H1 (cell line): ENCODE measurements around the gene RNF4. TPM values are rescaled to one million over a fixed set of nuclear protein-coding genes. Genes with fewer than 3 reads are reported as not detected.

Experiments
- SIN3A ChIP-seq, 2 experiments: IDR thresholded peaks in 1 of 2; conservative IDR thresholded peaks in 1 of 2; 2 replicates each; pipeline ENCODE4 v1.6.1; 2011 to 2012; ENCODE audit warnings: low read length in 2 of 2, improper control_type of control experiment in 1 of 2, low read depth in 1 of 2, mild to moderate bottlenecking in 1 of 2
- polyA plus RNA-seq, 7 experiments: library from polyadenylated mRNA; depleted of rRNA in 3 of 7; stranded (reverse) in 5 of 7; unstranded in 2 of 7; fragments of >200 nt in 5 of 7; fragments of 200-250 nt in 2 of 7; gene quantifications; 1 replicate in 5 of 7; 2 replicates in 1 of 7; 4 replicates in 1 of 7; pipeline versions ENCODE4 v1.2.1 to v1.2.3, GENCODE V29; 2011 to 2013; ENCODE audit warnings: missing spikeins in 2 of 7, mixed read lengths in 2 of 7
- total RNA-seq: library from RNA; stranded (reverse); fragmentation: NEBNext Ultra II Directional; extraction: Animal tissue kit (Norgen Biotek cat#: 25700); gene quantifications from 2 replicates; pipeline ENCODE4 v1.2.1, GENCODE V29; 2021
- TF ChIP-seq, protein P1 (sequence below): fragments of 300-600 bp; sonication (generic); IDR thresholded peaks from 2 replicates; pipeline ENCODE4 v1.7.1; 2012; ENCODE audit warnings: low read length, moderate library complexity, mild to moderate bottlenecking, inconsistent platforms; ENCODE audit not compliant: insufficient replicate concordance

The RNF4 gene
- total and polyA plus RNA-seq, 2 of the 8 experiments (the other 6 are each of a cell fraction or from before 2014, with no cell fraction given) = 68.2 to 78.9 TPM

DNA sequence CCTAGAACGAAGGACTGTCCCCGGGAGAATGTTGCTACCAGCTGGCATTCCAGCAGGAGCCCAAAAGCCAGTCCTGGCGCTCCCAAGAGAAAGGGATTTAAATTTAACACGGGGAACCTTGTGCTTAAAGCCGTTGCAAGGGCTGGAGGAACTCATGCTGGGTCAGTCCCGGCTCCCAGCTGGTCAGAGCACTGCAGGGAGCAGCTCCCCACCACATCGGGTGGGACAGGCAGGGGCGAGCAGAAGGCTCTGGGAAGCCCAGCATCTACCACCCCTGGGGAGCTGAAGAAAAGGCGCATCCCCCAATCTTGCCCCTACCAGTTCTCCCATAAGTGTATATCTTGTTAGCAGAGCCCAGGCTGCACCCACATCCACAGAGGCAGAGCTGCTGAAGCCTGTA, 34.5 kb upstream of the RNF4 start (continued):
- TF ChIP-seq, protein P1, sequence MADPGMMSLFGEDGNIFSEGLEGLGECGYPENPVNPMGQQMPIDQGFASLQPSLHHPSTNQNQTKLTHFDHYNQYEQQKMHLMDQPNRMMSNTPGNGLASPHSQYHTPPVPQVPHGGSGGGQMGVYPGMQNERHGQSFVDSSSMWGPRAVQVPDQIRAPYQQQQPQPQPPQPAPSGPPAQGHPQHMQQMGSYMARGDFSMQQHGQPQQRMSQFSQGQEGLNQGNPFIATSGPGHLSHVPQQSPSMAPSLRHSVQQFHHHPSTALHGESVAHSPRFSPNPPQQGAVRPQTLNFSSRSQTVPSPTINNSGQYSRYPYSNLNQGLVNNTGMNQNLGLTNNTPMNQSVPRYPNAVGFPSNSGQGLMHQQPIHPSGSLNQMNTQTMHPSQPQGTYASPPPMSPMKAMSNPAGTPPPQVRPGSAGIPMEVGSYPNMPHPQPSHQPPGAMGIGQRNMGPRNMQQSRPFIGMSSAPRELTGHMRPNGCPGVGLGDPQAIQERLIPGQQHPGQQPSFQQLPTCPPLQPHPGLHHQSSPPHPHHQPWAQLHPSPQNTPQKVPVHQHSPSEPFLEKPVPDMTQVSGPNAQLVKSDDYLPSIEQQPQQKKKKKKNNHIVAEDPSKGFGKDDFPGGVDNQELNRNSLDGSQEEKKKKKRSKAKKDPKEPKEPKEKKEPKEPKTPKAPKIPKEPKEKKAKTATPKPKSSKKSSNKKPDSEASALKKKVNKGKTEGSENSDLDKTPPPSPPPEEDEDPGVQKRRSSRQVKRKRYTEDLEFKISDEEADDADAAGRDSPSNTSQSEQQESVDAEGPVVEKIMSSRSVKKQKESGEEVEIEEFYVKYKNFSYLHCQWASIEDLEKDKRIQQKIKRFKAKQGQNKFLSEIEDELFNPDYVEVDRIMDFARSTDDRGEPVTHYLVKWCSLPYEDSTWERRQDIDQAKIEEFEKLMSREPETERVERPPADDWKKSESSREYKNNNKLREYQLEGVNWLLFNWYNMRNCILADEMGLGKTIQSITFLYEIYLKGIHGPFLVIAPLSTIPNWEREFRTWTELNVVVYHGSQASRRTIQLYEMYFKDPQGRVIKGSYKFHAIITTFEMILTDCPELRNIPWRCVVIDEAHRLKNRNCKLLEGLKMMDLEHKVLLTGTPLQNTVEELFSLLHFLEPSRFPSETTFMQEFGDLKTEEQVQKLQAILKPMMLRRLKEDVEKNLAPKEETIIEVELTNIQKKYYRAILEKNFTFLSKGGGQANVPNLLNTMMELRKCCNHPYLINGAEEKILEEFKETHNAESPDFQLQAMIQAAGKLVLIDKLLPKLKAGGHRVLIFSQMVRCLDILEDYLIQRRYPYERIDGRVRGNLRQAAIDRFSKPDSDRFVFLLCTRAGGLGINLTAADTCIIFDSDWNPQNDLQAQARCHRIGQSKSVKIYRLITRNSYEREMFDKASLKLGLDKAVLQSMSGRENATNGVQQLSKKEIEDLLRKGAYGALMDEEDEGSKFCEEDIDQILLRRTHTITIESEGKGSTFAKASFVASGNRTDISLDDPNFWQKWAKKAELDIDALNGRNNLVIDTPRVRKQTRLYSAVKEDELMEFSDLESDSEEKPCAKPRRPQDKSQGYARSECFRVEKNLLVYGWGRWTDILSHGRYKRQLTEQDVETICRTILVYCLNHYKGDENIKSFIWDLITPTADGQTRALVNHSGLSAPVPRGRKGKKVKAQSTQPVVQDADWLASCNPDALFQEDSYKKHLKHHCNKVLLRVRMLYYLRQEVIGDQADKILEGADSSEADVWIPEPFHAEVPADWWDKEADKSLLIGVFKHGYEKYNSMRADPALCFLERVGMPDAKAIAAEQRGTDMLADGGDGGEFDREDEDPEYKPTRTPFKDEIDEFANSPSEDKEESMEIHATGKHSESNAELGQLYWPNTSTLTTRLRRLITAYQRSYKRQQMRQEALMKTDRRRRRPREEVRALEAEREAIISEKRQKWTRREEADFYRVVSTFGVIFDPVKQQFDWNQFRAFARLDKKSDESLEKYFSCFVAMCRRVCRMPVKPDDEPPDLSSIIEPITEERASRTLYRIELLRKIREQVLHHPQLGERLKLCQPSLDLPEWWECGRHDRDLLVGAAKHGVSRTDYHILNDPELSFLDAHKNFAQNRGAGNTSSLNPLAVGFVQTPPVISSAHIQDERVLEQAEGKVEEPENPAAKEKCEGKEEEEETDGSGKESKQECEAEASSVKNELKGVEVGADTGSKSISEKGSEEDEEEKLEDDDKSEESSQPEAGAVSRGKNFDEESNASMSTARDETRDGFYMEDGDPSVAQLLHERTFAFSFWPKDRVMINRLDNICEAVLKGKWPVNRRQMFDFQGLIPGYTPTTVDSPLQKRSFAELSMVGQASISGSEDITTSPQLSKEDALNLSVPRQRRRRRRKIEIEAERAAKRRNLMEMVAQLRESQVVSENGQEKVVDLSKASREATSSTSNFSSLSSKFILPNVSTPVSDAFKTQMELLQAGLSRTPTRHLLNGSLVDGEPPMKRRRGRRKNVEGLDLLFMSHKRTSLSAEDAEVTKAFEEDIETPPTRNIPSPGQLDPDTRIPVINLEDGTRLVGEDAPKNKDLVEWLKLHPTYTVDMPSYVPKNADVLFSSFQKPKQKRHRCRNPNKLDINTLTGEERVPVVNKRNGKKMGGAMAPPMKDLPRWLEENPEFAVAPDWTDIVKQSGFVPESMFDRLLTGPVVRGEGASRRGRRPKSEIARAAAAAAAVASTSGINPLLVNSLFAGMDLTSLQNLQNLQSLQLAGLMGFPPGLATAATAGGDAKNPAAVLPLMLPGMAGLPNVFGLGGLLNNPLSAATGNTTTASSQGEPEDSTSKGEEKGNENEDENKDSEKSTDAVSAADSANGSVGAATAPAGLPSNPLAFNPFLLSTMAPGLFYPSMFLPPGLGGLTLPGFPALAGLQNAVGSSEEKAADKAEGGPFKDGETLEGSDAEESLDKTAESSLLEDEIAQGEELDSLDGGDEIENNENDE = no peak
- no peak for TF ChIP-seq SIN3A (conservative IDR thresholded peaks at IDR 0.05 in 1 of 2, IDR thresholded peaks at IDR 0.05 in 1 of 2; ENCODE audit: low read depth in 1 of 2, low read length in 2 of 2)
